Measurements from ENCODE around the gene TYK2. TPM values are rescaled to one million over a fixed set of nuclear protein-coding genes. Genes with fewer than 3 reads are reported as not detected.

TYK2 gene
- total and polyA plus RNA-seq, 2 of the 13 experiments (the other 11 are each of a cell fraction or from before 2014, with no cell fraction given): 38.8 to 60.1 TPM

DNA sequence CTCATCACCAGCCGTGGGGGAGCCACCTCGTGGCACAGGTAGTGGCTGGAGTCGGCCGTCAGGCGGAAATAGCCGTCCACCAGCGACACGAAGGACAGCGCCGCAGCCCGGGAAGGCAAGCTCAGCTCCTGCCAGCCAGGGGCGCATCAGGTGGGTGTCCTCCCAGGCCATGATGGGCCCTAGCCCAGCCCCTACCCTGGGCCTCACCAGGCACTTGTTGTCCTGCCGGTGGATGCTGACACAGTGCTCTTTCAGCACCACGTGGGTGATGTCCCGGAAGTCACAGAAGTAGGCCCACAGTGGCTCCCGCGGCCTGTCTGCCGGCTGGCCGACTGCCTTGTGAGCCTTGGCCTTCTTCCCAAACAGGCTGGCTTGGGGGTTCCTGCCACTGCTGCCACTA is 15.7 kb downstream of the TYK2 start (continued):
- TF ChIP-seq RXRA (CRISPR knock-in tag; IDR thresholded peaks at IDR 0.05) (no peak), ATF7-NPFF (CRISPR knock-in tag; IDR thresholded peaks at IDR 0.05; ENCODE audit: low read depth) (no peak), MAFG (CRISPR knock-in tag; IDR thresholded peaks at IDR 0.05) (no peak), JUND (CRISPR knock-in tag; IDR thresholded peaks at IDR 0.05) (no peak), ZNF451 (CRISPR knock-in tag; IDR thresholded peaks at IDR 0.05) (no peak)

DNA sequence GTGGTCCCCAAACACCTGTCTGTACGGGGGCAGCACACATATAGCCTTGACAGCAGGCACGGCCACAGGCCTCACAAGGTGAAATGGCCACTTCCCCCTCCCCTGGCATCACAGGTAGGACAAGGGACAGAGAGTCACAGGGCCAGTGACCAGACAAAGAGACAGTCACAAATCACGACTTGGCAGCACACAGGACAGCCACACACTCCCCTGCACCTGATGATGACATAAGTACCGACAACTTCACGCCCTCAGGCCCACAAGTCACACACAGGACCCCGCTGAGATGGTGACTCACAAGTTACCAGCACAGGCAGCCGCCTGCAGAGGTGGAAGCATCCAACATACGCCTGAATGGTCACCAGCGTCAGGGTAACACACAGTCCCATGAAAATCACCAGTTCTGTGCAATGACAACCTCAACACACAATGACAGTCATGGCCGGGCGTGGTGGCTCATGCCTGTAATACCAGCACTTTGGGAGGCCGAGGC is 16.5 kb downstream of the TYK2 start:
- intact Hi-C loops (cut with micrococcal nuclease; ENCODE audit: unreplicated experiment): no loop called here
- WGBS (ENCODE audit: low lambda C conversion rate): 97% methylated on average over 10 of the region's 12 CpGs

DNA sequence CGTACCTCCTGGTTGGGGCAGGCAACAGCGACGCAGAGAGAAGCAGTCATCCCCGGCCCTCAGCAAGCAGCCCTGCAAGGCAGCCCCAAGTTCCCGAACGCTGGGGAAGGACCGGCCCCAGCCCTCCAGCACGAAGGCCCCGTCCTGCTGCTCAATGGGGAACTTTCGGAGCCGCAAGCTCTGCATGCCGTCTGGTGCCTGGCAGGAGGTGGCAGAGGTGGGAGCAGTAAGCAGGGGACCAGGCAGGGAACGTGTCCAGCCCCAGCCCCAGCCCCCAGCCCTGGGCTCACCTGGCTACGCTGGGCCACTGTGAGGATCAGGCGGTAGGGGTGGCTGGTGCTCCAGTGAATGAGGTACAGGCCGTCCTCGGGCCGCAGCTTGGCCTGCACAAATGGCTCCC is 18.1 kb downstream of the TYK2 start:
- Histone ChIP-seq H3K27me3 (ENCODE audit: control insufficient read depth in 1 of 2, insufficient read depth in 2 of 2, low read length in 2 of 2) (no peaks in the 10 kb centered on the region), H2AFZ (ENCODE audit: low read length) (no peak overlapping the region), H3K4me1 (ENCODE audit: insufficient read depth, low read length) (no peaks in the 10 kb centered on the region), H3K36me3 (replicated peaks in 1 of 2; ENCODE audit: control insufficient read depth in 1 of 2, insufficient read depth in 2 of 2, low read length in 2 of 2) (peaks cover 22 to 24% of the 10 kb centered on the region in 2 experiments), H3K79me2 (ENCODE audit: insufficient read depth, low read length) (no peaks in the 10 kb centered on the region), H3K27ac (ENCODE audit: extremely low read length, insufficient read depth, low read length) (no peak overlapping the region), H3K9me3 (ENCODE audit: low read length) (no peaks in the 10 kb centered on the region), H3K9ac (ENCODE audit: insufficient read depth, low read depth, low read length) (no peak overlapping the region), H3K4me2 (ENCODE audit: low read depth, low read length) (no peak overlapping the region), H3K4me3 (replicated peaks in 1 of 3; ENCODE audit: insufficient read depth in 1 of 3, low read depth in 2 of 3, low read length in 3 of 3) (no peak overlapping the region), H4K20me1 (ENCODE audit: insufficient read depth, low read length) (no peaks in the 10 kb centered on the region)
- WGBS (ENCODE audit: low lambda C conversion rate): 100% methylated on average over 5 of the region's 18 CpGs
- intact Hi-C loops (cut with micrococcal nuclease; ENCODE audit: unreplicated experiment) (no loop called here), in situ Hi-C loops (cut with HindIII; ENCODE audit: extremely low pct_ligation_motif_present, low pct_unique_long_range_greater_than_20kb) (no loop called here)
- no TSS peak for BruUV-seq (replicated peaks)
- no peak for FAIRE-seq
- no peak for DNase-seq (ENCODE audit: low spot score)
- POLR2A ChIA-PET: no interaction called here
- ATAC-seq: no peak
- TF ChIP-seq DNMT3B (CRISPR knock-in tag; conservative IDR thresholded peaks at IDR 0.05) (no peak), ZNF672 (CRISPR knock-in tag; IDR thresholded peaks at IDR 0.05) (no peak), AGO2 (optimal IDR thresholded peaks at IDR 0.05; ENCODE audit: low read depth, low read length) (peak; percentile 35), ZNF891 (CRISPR knock-in tag; IDR thresholded peaks at IDR 0.05) (no peak), TBX2 (CRISPR knock-in tag; IDR thresholded peaks at IDR 0.05; ENCODE audit: borderline replicate concordance) (no peak)
- CTCF ChIA-PET (ENCODE audit: low intra/inter-chr PET ratio, low total read pairs): no interaction called here

More for the DNA sequence above, 16.5 kb downstream of the TYK2 start:
- Histone ChIP-seq H3K36me3 (replicated peaks in 1 of 2; ENCODE audit: control insufficient read depth in 1 of 2, insufficient read depth in 2 of 2, low read length in 2 of 2) (peaks cover 26 to 33% of the 10 kb centered on the region in 2 experiments), H3K9ac (ENCODE audit: insufficient read depth, low read depth, low read length) (no peak overlapping the region), H3K4me2 (ENCODE audit: low read depth, low read length) (no peak overlapping the region), H3K4me3 (replicated peaks in 1 of 3; ENCODE audit: insufficient read depth in 1 of 3, low read depth in 2 of 3, low read length in 3 of 3) (no peak overlapping the region), H3K79me2 (ENCODE audit: insufficient read depth, low read length) (no peaks in the 10 kb centered on the region), H3K27ac (ENCODE audit: extremely low read length, insufficient read depth, low read length) (no peak overlapping the region), H2AFZ (ENCODE audit: low read length) (no peak overlapping the region), H4K20me1 (ENCODE audit: insufficient read depth, low read length) (no peaks in the 10 kb centered on the region), H3K4me1 (ENCODE audit: insufficient read depth, low read length) (no peaks in the 10 kb centered on the region), H3K9me3 (ENCODE audit: low read length) (no peaks in the 10 kb centered on the region), H3K27me3 (ENCODE audit: control insufficient read depth in 1 of 2, insufficient read depth in 2 of 2, low read length in 2 of 2) (no peaks in the 10 kb centered on the region)
- ATAC-seq: no peak
- BruUV-seq (replicated peaks): no TSS peak
- in situ Hi-C loops (cut with HindIII; ENCODE audit: extremely low pct_ligation_motif_present, low pct_unique_long_range_greater_than_20kb): no loop called here
- TF ChIP-seq THYN1 (CRISPR knock-in tag; IDR thresholded peaks at IDR 0.05; ENCODE audit: borderline replicate concordance, low read depth) (no peak), CREB1 (IDR thresholded peaks at IDR 0.05) (0 out of 2 replicates have a peak, but pooled peaks have one; percentile 9), CREB1 (CRISPR knock-in tag; IDR thresholded peaks at IDR 0.05) (no peak)
- no peak for DNase-seq (ENCODE audit: low spot score)
- no peak for FAIRE-seq
- CTCF ChIA-PET (ENCODE audit: low intra/inter-chr PET ratio, low total read pairs): no interaction called here
- POLR2A ChIA-PET: no interaction called here
